Measurements from ENCODE around the gene ENTR1. TPM values are rescaled to one million over a fixed set of nuclear protein-coding genes. Genes with fewer than 3 reads are reported as not detected.

Gene ENTR1
- total RNA-seq, 1 donor from 2014 or later: 60.4 TPM

Other genes starting within 250 kb of the ENTR1 start
- not detected for gene LHX3, start 205.5 kb downstream of the ENTR1 start, total RNA-seq
- gene QSOX2, start 164.8 kb downstream of the ENTR1 start, total RNA-seq: 6.1 TPM
- not detected for gene CCDC187, start 106.5 kb downstream of the ENTR1 start, total RNA-seq
- gene GPSM1, start 83.1 kb downstream of the ENTR1 start, total RNA-seq: 35.4 TPM
- gene DNLZ, start 46.9 kb downstream of the ENTR1 start, total RNA-seq: 25.0 TPM
- gene CARD9, start 36.9 kb downstream of the ENTR1 start, total RNA-seq: 16.9 TPM
- gene SNAPC4, start 10.4 kb downstream of the ENTR1 start, total RNA-seq: 3.2 TPM
- gene PMPCA, start within 50 bp of the ENTR1 start, total RNA-seq: 23.6 TPM
- gene INPP5E, start 29.2 kb upstream of the ENTR1 start, total RNA-seq: 9.8 TPM
- gene SEC16A, start 72.4 kb upstream of the ENTR1 start, total RNA-seq: 52.3 TPM
- 67.0 TPM for gene NOTCH1, start 135.4 kb upstream of the ENTR1 start, total RNA-seq

Data from vagina (tissue), 1 donor.